SK-N-SH (cell line): ENCODE measurements around the gene SCNN1B.

Source experiments
- CTCF ChIP-seq: fragments of 200-600 bp; sonication (generic); IDR thresholded peaks from 2 replicates; pipeline ENCODE4 v1.6.1; 2017; ENCODE audit warnings: antibody characterized with exemption, mild to moderate bottlenecking, moderate library complexity
- GABPA ChIP-seq: IDR thresholded peaks from 2 replicates; pipeline ENCODE4 v1.4.0; 2012; ENCODE audit warnings: low read depth, mild to moderate bottlenecking
- MAX ChIP-seq: IDR thresholded peaks from 2 replicates; pipeline ENCODE4 v1.4.0; 2012; ENCODE audit warnings: low read depth
- POLR2AphosphoS5 ChIP-seq: IDR thresholded peaks from 2 replicates; pipeline ENCODE4 v1.6.1; 2012; ENCODE audit warnings: low read depth, low read length
- REST ChIP-seq: IDR thresholded peaks from 2 replicates; pipeline ENCODE4 v1.6.1; 2012; ENCODE audit warnings: mild to moderate bottlenecking, low read depth, low read length, moderate library complexity
- TAF1 ChIP-seq: IDR thresholded peaks from 2 replicates; pipeline ENCODE4 v1.6.1; 2012; ENCODE audit warnings: low read depth, mild to moderate bottlenecking, low read length, moderate library complexity, borderline replicate concordance

GRCh38 chr16:23330583-23331249 lies 28.6 kb downstream of the SCNN1B start:
- TF ChIP-seq POLR2AphosphoS5: no peak
- no peak for TF ChIP-seq REST
- TF ChIP-seq CTCF: no peak
- no peak for TF ChIP-seq TAF1
- no peak for TF ChIP-seq MAX
- no peak for TF ChIP-seq GABPA
